ENCODE data around the gene SRGAP3.

GRCh38 chr3:8966820-8967348 is 282.6 kb downstream of the SRGAP3 start:
- TF ChIP-seq POLR2AphosphoS5 (IDR thresholded peaks at IDR 0.05; ENCODE audit: low read depth, low read length): no peak
- no peak for TF ChIP-seq POLR2A (IDR thresholded peaks at IDR 0.05; ENCODE audit: low read depth, low read length)
